Colonic mucosa (tissue), 4 donors: Measurements from ENCODE around the gene AUTS2. TPM values are rescaled to one million over a fixed set of nuclear protein-coding genes. Genes with fewer than 3 reads are reported as not detected.

Experiments used
- DNase-seq: peaks from one replicate; pipeline ENCODE4 v3.0.0-alpha.2; 2020
- H3K27ac ChIP-seq: fragments of 200-600 bp; one replicate; pipeline ENCODE4 v1.8.0; 2021
- H3K27me3 ChIP-seq: fragments of 200-600 bp; one replicate; pipeline ENCODE4 v1.8.0; 2021
- H3K36me3 ChIP-seq: fragments of 200-600 bp; one replicate; pipeline ENCODE4 v1.8.0; 2021
- H3K4me1 ChIP-seq: fragments of 200-600 bp; one replicate; pipeline ENCODE4 v1.8.0; 2021; ENCODE audit warnings: mild to moderate bottlenecking
- H3K4me3 ChIP-seq: fragments of 200-600 bp; one replicate; pipeline ENCODE4 v1.8.0; 2021
- H3K9ac ChIP-seq, 2 donors: one replicate each; pipeline ENCODE4 v1.7.0; 2013; ENCODE audit warnings: control low read depth in 2 of 2, low read depth in 2 of 2, low read length in 2 of 2
- H3K9me3 ChIP-seq: fragments of 200-600 bp; one replicate; pipeline ENCODE4 v1.8.0; 2021
- CTCF ChIP-seq: fragments of 200-600 bp; IDR thresholded peaks from one replicate; pipeline ENCODE4 v1.8.0; 2022; ENCODE audit warnings: antibody characterized with exemption, mild to moderate bottlenecking
- intact Hi-C: fragments of 100-400 bp; cut with DNase I; formaldehyde crosslinking; loops from one replicate; pipeline ENCODE4 v1.14.1; 2022
- total RNA-seq, 2 donors: library from RNA; stranded (reverse); fragmentation: NEBNext Ultra II Directional in 1 of 2; extraction: Animal tissue kit (Norgen Biotek cat#: 25700) in 1 of 2; gene quantifications; one replicate each; pipeline ENCODE4 v1.2.1, GENCODE V29; 2021
- donor health status: healthy.
- donor health status: DM: no; HTN: no; CAD: no.
- donor health status: DM: no; HTN: no; CAD: no.

The AUTS2 gene
- total RNA-seq, 2 donors from 2014 or later, result 39.8 to 42.3 TPM

- H3K4me3 ChIP-seq, result no peak overlapping the region
- no peaks in the 10 kb centered on the region for H3K4me1 ChIP-seq
- no peak overlapping the region for H3K9ac ChIP-seq
- no peak overlapping the region for H3K27ac ChIP-seq
- H3K9me3 ChIP-seq, result no peaks in the 10 kb centered on the region
- H3K36me3 ChIP-seq, result no peaks in the 10 kb centered on the region
- no peak for TF ChIP-seq CTCF
- no peaks in the 10 kb centered on the region for H3K27me3 ChIP-seq
- DNase-seq, result no peak
- intact Hi-C loops, result no loop called here
Observed at GRCh38 chr7:70005891-70006260, 407.6 kb downstream of the AUTS2 start.

GRCh38 chr7:70006261-70006920 lies 408.1 kb downstream of the AUTS2 start:
- Histone ChIP-seq H3K9me3 (no peaks in the 10 kb centered on the region), H3K4me3 (no peak overlapping the region), H3K27me3 (no peaks in the 10 kb centered on the region), H3K36me3 (no peaks in the 10 kb centered on the region), H3K27ac (no peak overlapping the region), H3K9ac (no peak overlapping the region), H3K4me1 (no peaks in the 10 kb centered on the region)
- intact Hi-C loops, result no loop called here
- TF ChIP-seq CTCF, result no peak
- DNase-seq, result no peak

- Histone ChIP-seq H3K36me3 (no peaks in the 10 kb centered on the region), H3K27ac (no peak overlapping the region), H3K27me3 (no peaks in the 10 kb centered on the region), H3K9me3 (no peaks in the 10 kb centered on the region), H3K4me3 (no peak overlapping the region), H3K4me1 (no peaks in the 10 kb centered on the region), H3K9ac (no peak overlapping the region)
- no peak for TF ChIP-seq CTCF
- intact Hi-C loops, result no loop called here
- DNase-seq, result no peak
Observed at GRCh38 chr7:70008466-70008865, 410.2 kb downstream of the AUTS2 start.

GRCh38 chr7:70014472-70015177 lies 416.4 kb downstream of the AUTS2 start:
- intact Hi-C loops, result no loop called here
- Histone ChIP-seq H3K4me3 (no peak overlapping the region), H3K9me3 (no peaks in the 10 kb centered on the region), H3K36me3 (no peaks in the 10 kb centered on the region), H3K9ac (no peak overlapping the region), H3K27ac (no peak overlapping the region), H3K4me1 (no peaks in the 10 kb centered on the region), H3K27me3 (no peaks in the 10 kb centered on the region)
- no peak for DNase-seq
- no peak for TF ChIP-seq CTCF

GRCh38 chr7:70015353-70015752 lies 417.1 kb downstream of the AUTS2 start:
- Histone ChIP-seq H3K9ac (no peak overlapping the region), H3K36me3 (no peaks in the 10 kb centered on the region), H3K4me3 (no peak overlapping the region), H3K4me1 (no peaks in the 10 kb centered on the region), H3K27ac (no peak overlapping the region), H3K27me3 (no peaks in the 10 kb centered on the region), H3K9me3 (no peaks in the 10 kb centered on the region)
- no peak for TF ChIP-seq CTCF
- intact Hi-C loops, result no loop called here
- DNase-seq, result no peak
